IMR-90 (cell line): ENCODE results near the gene RPS6KL1. TPM values are rescaled to one million over a fixed set of nuclear protein-coding genes. Genes with fewer than 3 reads are reported as not detected.

Experiments
- ATAC-seq: fragments of 200-7000 bp; cut with Tn5 transposase; 2 replicates; pipeline ENCODE4 v1.9.1; 2020; ENCODE audit warnings: low read depth, mild to moderate bottlenecking, moderate library complexity
- BruUV-seq: library from RNA; stranded (reverse); fragments of 400-500 nt; replicated peaks from 2 replicates; lab custom pipeline; 2021; lab: Mats Ljungman, UMichigan
- CTCF ChIA-PET: fragments of 300-600 bp; formaldehyde crosslinking; extraction: SDS; loops from one replicate; lab custom pipeline; 2021; ENCODE audit warnings: antibody characterized with exemption; lab: Yijun Ruan, JAX
- POLR2A ChIA-PET: fragments of 300-600 bp; sonication (Branson Sonifier 250); formaldehyde crosslinking; loops from one replicate; lab custom pipeline; 2022; ENCODE audit warnings: antibody characterized with exemption; ENCODE audit not compliant: unreplicated experiment; lab: Charles Lee
- DNase-seq: peaks from one replicate; pipeline ENCODE4 v3.0.0; 2013
- H2AFZ ChIP-seq: replicated peaks from 2 replicates; pipeline ENCODE3; 2013; ENCODE audit warnings: low read length, mild to moderate bottlenecking; ENCODE audit not compliant: poor library complexity
- H2AK5ac ChIP-seq: 2 replicates; pipeline ENCODE4 v1.6.1; 2013; ENCODE audit warnings: low read depth, low read length, inconsistent platforms
- H2AK9ac ChIP-seq: replicated peaks from 2 replicates; pipeline ENCODE3; 2013; ENCODE audit warnings: mild to moderate bottlenecking, low read depth, low read length, moderate library complexity; ENCODE audit not compliant: poor library complexity
- H2BK120ac ChIP-seq: 2 replicates; pipeline ENCODE4 v1.6.1; 2013; ENCODE audit warnings: low read depth, low read length, inconsistent platforms
- H2BK15ac ChIP-seq: 3 replicates; pipeline ENCODE4 v1.6.1; 2013; ENCODE audit warnings: low read depth, low read length, inconsistent platforms
- H2BK20ac ChIP-seq: 2 replicates; pipeline ENCODE4 v1.6.1; 2013; ENCODE audit warnings: low read depth, mild to moderate bottlenecking, inconsistent platforms, low read length, moderate library complexity
- H2BK5ac ChIP-seq: 2 replicates; pipeline ENCODE4 v1.6.1; 2013; ENCODE audit warnings: mild to moderate bottlenecking, low read depth, low read length, inconsistent platforms; ENCODE audit not compliant: poor library complexity, severe bottlenecking
- H3K14ac ChIP-seq: replicated peaks from 2 replicates; pipeline ENCODE4 v1.6.1; 2013; ENCODE audit warnings: low read depth, low read length, inconsistent platforms
- H3K18ac ChIP-seq: 2 replicates; pipeline ENCODE4 v1.6.1; 2013; ENCODE audit warnings: low read depth, low read length, control low read depth
- H3K23ac ChIP-seq: 2 replicates; pipeline ENCODE4 v1.6.1; 2013; ENCODE audit warnings: low read depth, low read length, inconsistent platforms
- H3K27ac ChIP-seq: 2 replicates; pipeline ENCODE4 v1.5.1; 2013; ENCODE audit warnings: mild to moderate bottlenecking, control low read depth, low read length; ENCODE audit not compliant: insufficient read depth
- H3K27me3 ChIP-seq: 2 replicates; pipeline ENCODE4 v1.6.1; 2013; ENCODE audit warnings: low read length; ENCODE audit not compliant: control insufficient read depth, insufficient read depth
- H3K36me3 ChIP-seq: 2 replicates; pipeline ENCODE4 v1.6.1; 2013; ENCODE audit warnings: low read length, mixed read lengths; ENCODE audit not compliant: control insufficient read depth, insufficient read depth
- H3K4ac ChIP-seq: 2 replicates; pipeline ENCODE4 v1.6.1; 2013; ENCODE audit warnings: low read depth, low read length, inconsistent platforms
- H3K4me1 ChIP-seq: 2 replicates; pipeline ENCODE4 v1.6.1; 2013; ENCODE audit warnings: low read length, mixed read lengths; ENCODE audit not compliant: control insufficient read depth, insufficient read depth
- H3K4me2 ChIP-seq: 2 replicates; pipeline ENCODE4 v1.6.1; 2013; ENCODE audit warnings: low read depth, mild to moderate bottlenecking, control low read depth, low read length, moderate library complexity
- H3K4me3 ChIP-seq: 2 replicates; pipeline ENCODE4 v1.5.1; 2013; ENCODE audit warnings: low read depth, mild to moderate bottlenecking, control low read depth, low read length, moderate library complexity; ENCODE audit not compliant: insufficient read depth
- H3K56ac ChIP-seq: 2 replicates; pipeline ENCODE4 v1.6.1; 2013; ENCODE audit warnings: low read length, inconsistent platforms; ENCODE audit not compliant: insufficient read depth; ENCODE audit errors: extremely low read depth
- H3K79me1 ChIP-seq, 2 experiments: 2 replicates each; pipeline ENCODE4 v1.6.1; 2013; ENCODE audit warnings: low read length in 2 of 2, inconsistent platforms in 1 of 2, low read depth in 1 of 2
- H3K9ac ChIP-seq: 2 replicates; pipeline ENCODE4 v1.6.1; 2013; ENCODE audit warnings: low read depth, low read length, control low read depth
- H3K9me1 ChIP-seq: 2 replicates; pipeline ENCODE4 v1.6.1; 2013; ENCODE audit warnings: low read length, inconsistent platforms; ENCODE audit not compliant: insufficient read depth
- H3K9me3 ChIP-seq: 2 replicates; pipeline ENCODE4 v1.6.1; 2013; ENCODE audit warnings: low read length; ENCODE audit not compliant: control insufficient read depth, insufficient read depth
- H4K20me1 ChIP-seq: 2 replicates; pipeline ENCODE4 v1.6.1; 2013; ENCODE audit warnings: low read length, inconsistent platforms; ENCODE audit not compliant: insufficient read depth
- H4K5ac ChIP-seq: 2 replicates; pipeline ENCODE4 v1.6.1; 2013; ENCODE audit warnings: mild to moderate bottlenecking, low read depth, low read length, control low read depth
- H4K8ac ChIP-seq, 2 experiments: 2 replicates each; pipeline ENCODE4 v1.6.1; 2013; ENCODE audit warnings: low read depth in 2 of 2, low read length in 2 of 2, control low read depth in 1 of 2, inconsistent platforms in 1 of 2
- H4K91ac ChIP-seq: 2 replicates; pipeline ENCODE4 v1.6.1; 2013; ENCODE audit warnings: low read depth, low read length, inconsistent platforms; ENCODE audit not compliant: insufficient read depth
- BHLHE40 ChIP-seq: fragments of 150-350 bp; IDR thresholded peaks from 2 replicates; pipeline ENCODE4 v1.6.1; 2016; ENCODE audit warnings: mild to moderate bottlenecking, low read depth, low read length
- CEBPB ChIP-seq: IDR thresholded peaks from 2 replicates; pipeline ENCODE4 v1.6.1; 2012; ENCODE audit warnings: low read depth, low read length, improper control_type of control experiment
- FOS ChIP-seq: fragments of 150-350 bp; IDR thresholded peaks from 2 replicates; pipeline ENCODE4 v1.6.1; 2016; ENCODE audit warnings: low read depth, low read length
- MAFK ChIP-seq: IDR thresholded peaks from 2 replicates; pipeline ENCODE4 v1.6.1; 2012; ENCODE audit warnings: low read depth, low read length, improper control_type of control experiment
- MXI1 ChIP-seq: IDR thresholded peaks from 2 replicates; pipeline ENCODE4 v1.6.1; 2012; ENCODE audit warnings: low read depth, mild to moderate bottlenecking, low read length, moderate library complexity, borderline replicate concordance
- NFE2L2 ChIP-seq: fragments of 150-350 bp; IDR thresholded peaks from 2 replicates; pipeline ENCODE4 v1.6.1; 2016; ENCODE audit warnings: low read depth, mild to moderate bottlenecking, low read length
- WGBS, 2 experiments: methylation state at CpG; one replicate each; pipeline versions ENCODE4 v1.1.5 to v1.1.7; 2013; ENCODE audit warnings: missing lambda C conversion rate in 2 of 2; ENCODE audit not compliant: insufficient read length in 1 of 2; ENCODE audit errors: extremely low coverage in 2 of 2; 5-methylcytosine and 5-hydroxymethylcytosine counted together
- dilution Hi-C: fragments of 300-500 bp; cut with HindIII; formaldehyde crosslinking; loops from one replicate; pipeline ENCODE4 v1.14.3; 2018; ENCODE audit warnings: low sequenced_read_pairs; ENCODE audit not compliant: unreplicated experiment
- in situ Hi-C: fragments of 300-500 bp; cut with MboI; formaldehyde crosslinking; loops from 3 replicates; pipeline ENCODE4 v1.14.3; 2019; ENCODE audit warnings: low sequenced_read_pairs, inconsistent platforms, mixed read lengths
- intact Hi-C: fragments of 100-400 bp; cut with micrococcal nuclease; formaldehyde crosslinking; loops from 2 replicates; pipeline ENCODE4 v1.10.0; 2022
- polyA plus RNA-seq, 3 experiments: library from polyadenylated mRNA; depleted of rRNA; stranded (reverse); fragments of >200 nt; gene quantifications; 2 replicates each; pipeline ENCODE4 v1.2.3, GENCODE V29; 2012; ENCODE audit warnings: low replicate concordance in 1 of 3
- total RNA-seq: library from RNA; depleted of rRNA; stranded (reverse); fragments of >200 nt; gene quantifications from 2 replicates; pipeline ENCODE4 v1.2.3, GENCODE V29; 2012
- TF ChIP-seq, protein P1 (sequence below): fragments of 150-350 bp; IDR thresholded peaks from 2 replicates; pipeline ENCODE4 v1.6.1; 2016; ENCODE audit warnings: low read depth, mild to moderate bottlenecking, low read length, moderate library complexity, borderline replicate concordance

RPS6KL1 gene
- total and polyA plus RNA-seq, 2 of the 4 experiments (the other 2 are of a cell fraction) = 0.72 to 1.7 TPM

DNA sequence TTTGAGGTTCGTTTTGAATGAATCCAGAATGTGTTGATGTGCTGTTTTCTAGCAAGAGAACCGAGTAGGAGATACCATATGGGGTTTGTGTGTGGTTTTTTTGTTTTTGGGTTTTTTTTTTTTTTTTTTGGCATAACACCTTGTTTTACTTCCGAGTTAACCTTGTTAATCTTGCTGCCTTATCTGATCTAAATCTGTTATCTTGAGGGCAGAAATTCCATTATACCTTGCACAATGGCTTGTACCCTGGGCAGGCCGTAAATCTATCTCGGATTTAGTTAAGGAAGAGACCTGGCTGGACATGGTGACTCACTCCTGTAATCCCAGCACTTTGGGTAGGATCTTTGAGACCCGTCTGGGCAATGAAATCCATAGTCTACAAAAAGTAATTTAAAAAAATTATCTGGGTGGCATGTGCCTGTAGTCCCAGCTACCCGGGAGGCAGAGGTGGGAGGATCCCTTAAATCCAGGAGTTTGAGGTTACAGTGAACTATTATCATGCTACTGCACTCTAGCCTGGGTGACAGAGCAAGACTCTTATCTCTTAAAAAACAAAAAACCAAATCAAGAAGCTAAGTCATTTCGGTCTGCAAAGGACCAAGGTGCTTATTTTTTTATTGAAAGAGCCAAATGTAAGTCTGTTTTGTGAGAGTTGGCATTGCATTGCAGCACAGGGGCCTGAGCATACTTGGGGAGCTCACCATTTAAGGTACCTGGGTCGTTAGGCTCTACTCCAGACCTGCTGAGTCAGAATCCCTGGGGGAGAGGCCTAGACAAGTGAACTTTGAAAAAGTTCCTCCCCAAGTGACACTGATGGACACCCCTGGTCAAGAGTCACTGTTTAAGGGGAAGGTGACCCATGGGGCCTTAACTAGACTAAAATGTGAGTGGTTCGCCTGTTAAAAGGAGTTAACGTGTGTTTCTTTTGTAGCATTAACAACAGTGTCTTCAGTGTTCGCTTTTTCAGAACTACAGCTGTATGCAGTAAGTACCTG is 34.6 kb downstream of the RPS6KL1 start (continued):
- TF ChIP-seq, protein P1, sequence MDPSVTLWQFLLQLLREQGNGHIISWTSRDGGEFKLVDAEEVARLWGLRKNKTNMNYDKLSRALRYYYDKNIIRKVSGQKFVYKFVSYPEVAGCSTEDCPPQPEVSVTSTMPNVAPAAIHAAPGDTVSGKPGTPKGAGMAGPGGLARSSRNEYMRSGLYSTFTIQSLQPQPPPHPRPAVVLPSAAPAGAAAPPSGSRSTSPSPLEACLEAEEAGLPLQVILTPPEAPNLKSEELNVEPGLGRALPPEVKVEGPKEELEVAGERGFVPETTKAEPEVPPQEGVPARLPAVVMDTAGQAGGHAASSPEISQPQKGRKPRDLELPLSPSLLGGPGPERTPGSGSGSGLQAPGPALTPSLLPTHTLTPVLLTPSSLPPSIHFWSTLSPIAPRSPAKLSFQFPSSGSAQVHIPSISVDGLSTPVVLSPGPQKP = no peak
- no peak for TF ChIP-seq CEBPB

- Histone ChIP-seq H3K9ac (no peak overlapping the region), H3K9me3 (no peaks in the 10 kb centered on the region), H2BK20ac (no peak overlapping the region), H4K8ac (no peak overlapping the region), H3K36me3 (peaks cover 17% of the 10 kb centered on the region), H3K18ac (peak overlapping the region; percentile 28), H3K9me1 (peaks cover 19% of the 10 kb centered on the region), H3K27me3 (no peaks in the 10 kb centered on the region), H3K4me3 (no peak overlapping the region), H2BK15ac (no peak overlapping the region), H3K23ac (no peak overlapping the region), H2AFZ (no peak overlapping the region), H3K27ac (peak overlapping the region; percentile 57; the same call in 1 of the 2 replicates), H2BK120ac (no peak overlapping the region), H4K5ac (no peak overlapping the region), H3K79me1 (peaks cover 20 to 86% of the 10 kb centered on the region in 2 experiments), H2BK5ac (peak overlapping the region; percentile 71), H3K4me2 (peak overlapping the region; percentile 71), H3K14ac (no peak overlapping the region), H2AK5ac (no peak overlapping the region), H2AK9ac (no peak overlapping the region), H3K4ac (peak overlapping the region; percentile 59; the same call in 1 of the 2 replicates), H4K91ac (no peak overlapping the region), H3K4me1 (peaks cover 32% of the 10 kb centered on the region), H3K56ac (no peak overlapping the region), H4K20me1 (peaks cover 66% of the 10 kb centered on the region)
- ChIA-PET POLR2A (no interaction called here), CTCF (interaction anchor here (0.8 to 0.9 kb wide), 2 partner anchors 20 to 25 kb away, joined by 4 read pairs; no protein-coding TSS in a partner anchor)
- intact Hi-C loops = loop anchor here (10.0 kb wide), 1 partner anchor 281 kb away; no protein-coding TSS in a partner anchor
- no CpG with 5 or more reads among the region's 3 CpGs for WGBS, 2 experiments
- in situ Hi-C loops = no loop called here
- ATAC-seq = peak; percentile 64
- peak; percentile 98 for DNase-seq
- TF ChIP-seq MXI1 (peak; percentile 75), MAFK (peak; percentile 22; the same call in 1 of the 2 replicates), FOS (peak; percentile 60; the same call in 1 of the 2 replicates), NFE2L2 (no peak), CEBPB (peak; percentile 100), BHLHE40 (0 out of 2 replicates have a peak, but pooled peaks have one; percentile 4)
- no TSS peak for BruUV-seq
- dilution Hi-C loops = no loop called here
Observed at GRCh38 chr14:74886001-74886400, 37.1 kb downstream of the RPS6KL1 start.
